GM19035 (cell line): ENCODE measurements around the gene C1QTNF1.
"Not testable (repeated sequence)": the region's sequence is repeated elsewhere in the genome, so short reads cannot be mapped to it uniquely, and the experiment has no call there.

Source experiments
- ATAC-seq: cut with Tn5 transposase; IDR thresholded peaks from one replicate; pipeline ENCODE4 v1.9.1; 2021; ENCODE audit not compliant: unreplicated experiment

C1QTNF1 gene

GRCh38 chr17:79005063-79005861 lies 18.7 kb upstream of the C1QTNF1 start:
- ATAC-seq, result no peak

GRCh38 chr17:79006046-79006445 lies 17.9 kb upstream of the C1QTNF1 start:
- no peak for ATAC-seq

- ATAC-seq, result no peak
Observed at GRCh38 chr17:79006794-79007503, 17.0 kb upstream of the C1QTNF1 start.

- no peak for ATAC-seq
Observed at GRCh38 chr17:79007504-79008381, 16.2 kb upstream of the C1QTNF1 start.

- ATAC-seq, result no peak
Observed at GRCh38 chr17:79008666-79009387, 15.1 kb upstream of the C1QTNF1 start.

- ATAC-seq, result peak; percentile 92
Observed at GRCh38 chr17:79009397-79010303, 14.3 kb upstream of the C1QTNF1 start, which contains the start of gene CANT1. CANT1 (minus strand) TSS chr17:79009764; CDS start chr17:78997622, 12,142 bp downstream.

GRCh38 chr17:79010304-79010646 lies 13.7 kb upstream of the C1QTNF1 start:
- no peak for ATAC-seq

- ATAC-seq, result no peak
Observed at GRCh38 chr17:79011451-79012147, 12.4 kb upstream of the C1QTNF1 start.

- no peak for ATAC-seq
Observed at GRCh38 chr17:79012563-79013134, 11.3 kb upstream of the C1QTNF1 start.

- no peak for ATAC-seq
Observed at GRCh38 chr17:79014158-79014758, 9.7 kb upstream of the C1QTNF1 start.

GRCh38 chr17:79017546-79018369 lies 6.2 kb upstream of the C1QTNF1 start:
- ATAC-seq, result no peak

GRCh38 chr17:79018370-79018695 lies 5.6 kb upstream of the C1QTNF1 start:
- ATAC-seq, result no peak

- no peak for ATAC-seq
Observed at GRCh38 chr17:79019261-79019631, 4.7 kb upstream of the C1QTNF1 start.

- no peak for ATAC-seq
Observed at GRCh38 chr17:79019632-79020584, 4.1 kb upstream of the C1QTNF1 start.

GRCh38 chr17:79020631-79021301 lies 3.2 kb upstream of the C1QTNF1 start:
- ATAC-seq, result no peak

- ATAC-seq, result not testable (repeated sequence)
Observed at GRCh38 chr17:79021929-79022328, 2.0 kb upstream of the C1QTNF1 start.
